ENCODE data around the gene VAT1L. TPM values are rescaled to one million over a fixed set of nuclear protein-coding genes. Genes with fewer than 3 reads are reported as not detected.
"Not testable (repeated sequence)": the region's sequence is repeated elsewhere in the genome, so short reads cannot be mapped to it uniquely, and the experiment has no call there.

VAT1L gene
- total RNA-seq, 1 donor from 2014 or later, result 58.0 TPM

DNA sequence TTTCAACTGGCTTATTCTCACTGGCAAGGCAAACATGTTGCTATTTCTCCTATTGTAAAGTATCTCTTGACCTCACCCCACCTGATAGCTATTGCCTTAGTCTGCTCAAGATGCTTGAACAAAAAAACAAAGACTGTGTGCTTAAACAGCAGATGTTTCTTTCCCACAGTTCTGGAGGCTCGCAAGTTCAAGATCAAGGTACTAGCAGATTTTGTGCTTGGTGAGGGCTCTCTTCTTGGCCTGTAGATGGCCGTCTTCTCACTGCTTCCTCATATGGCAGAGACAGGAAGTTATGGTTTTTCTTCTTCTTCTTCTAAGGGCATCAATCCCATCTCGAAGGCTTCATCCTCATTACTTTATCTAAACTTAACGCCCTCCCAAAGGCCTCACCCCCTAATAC, 124.3 kb downstream of the VAT1L start:
- DNase-seq (ENCODE audit: low spot score), result no peak

- peak; percentile 73 for DNase-seq (ENCODE audit: low spot score)
These were observed 125.4 kb downstream of the VAT1L start for GRCh38 chr16:77913738-77914253.

GRCh38 chr16:77916111-77916510, 127.7 kb downstream of the VAT1L start:
- DNase-seq (ENCODE audit: low spot score), result no peak

GRCh38 chr16:77917971-77918370, 129.6 kb downstream of the VAT1L start:
- no peak for DNase-seq (ENCODE audit: low spot score)

GRCh38 chr16:77918809-77919707, 130.7 kb downstream of the VAT1L start:
- DNase-seq (ENCODE audit: low spot score), result peak; percentile 35

DNA sequence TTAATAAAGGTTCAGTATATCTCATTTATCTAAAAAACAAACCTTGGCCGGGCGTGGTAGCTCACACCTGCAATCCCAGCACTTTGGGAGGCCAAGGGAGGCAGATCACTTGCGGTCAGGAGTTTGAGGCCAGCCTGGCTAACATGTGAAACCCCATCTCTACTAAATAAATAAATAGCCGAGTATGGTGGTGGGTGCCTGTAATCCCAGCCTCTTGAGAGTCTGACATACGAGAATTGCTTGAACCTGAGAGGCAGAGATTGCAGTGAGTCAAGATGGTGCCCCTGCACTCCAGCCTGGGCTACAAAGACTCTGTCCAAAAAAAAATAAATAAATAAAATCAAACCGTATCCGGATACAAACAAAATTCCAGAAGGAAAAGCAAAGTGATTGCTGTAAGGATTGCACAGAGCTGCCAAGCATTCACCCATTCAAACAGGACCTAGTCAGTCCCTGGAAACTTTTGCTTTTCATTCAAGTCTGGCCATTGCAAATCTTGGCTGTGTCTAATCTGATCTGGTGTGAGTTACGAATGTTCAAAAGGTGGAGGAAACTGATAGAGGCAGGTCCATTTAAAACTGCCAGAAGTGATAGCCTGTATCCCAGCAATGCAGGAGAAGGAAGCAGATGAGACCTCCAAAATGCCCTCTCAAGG, 131.5 kb downstream of the VAT1L start:
- no peak for DNase-seq (ENCODE audit: low spot score)

DNA sequence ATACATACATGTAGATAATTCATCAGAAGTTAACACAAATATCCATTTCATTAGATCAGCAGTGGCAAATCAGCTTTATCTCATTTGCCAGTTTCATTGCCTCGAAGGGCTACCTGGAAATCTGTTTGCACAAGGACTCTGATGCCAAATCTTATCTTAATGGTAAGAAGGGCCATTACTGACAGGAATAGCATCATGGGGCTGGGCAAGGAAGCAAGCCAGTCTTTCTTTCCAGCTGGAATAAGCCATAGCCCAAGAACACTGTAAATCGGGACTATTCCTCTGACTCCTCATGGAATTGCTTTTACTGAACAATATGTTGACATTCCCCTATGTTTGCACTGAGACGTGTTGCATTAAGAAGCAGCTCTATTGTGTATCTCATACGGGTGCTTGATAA, 132.6 kb downstream of the VAT1L start:
- no peak for DNase-seq (ENCODE audit: low spot score)

GRCh38 chr16:77922228-77922754, 133.9 kb downstream of the VAT1L start:
- DNase-seq (ENCODE audit: low spot score), result no peak

GRCh38 chr16:77925531-77925930, 137.2 kb downstream of the VAT1L start:
- no peak for DNase-seq (ENCODE audit: low spot score)

- DNase-seq (ENCODE audit: low spot score), result no peak
These were observed 139.7 kb downstream of the VAT1L start for GRCh38 chr16:77928096-77928495.

- DNase-seq (ENCODE audit: low spot score), result no peak
These were observed 140.6 kb downstream of the VAT1L start for GRCh38 chr16:77929004-77929403.

DNA sequence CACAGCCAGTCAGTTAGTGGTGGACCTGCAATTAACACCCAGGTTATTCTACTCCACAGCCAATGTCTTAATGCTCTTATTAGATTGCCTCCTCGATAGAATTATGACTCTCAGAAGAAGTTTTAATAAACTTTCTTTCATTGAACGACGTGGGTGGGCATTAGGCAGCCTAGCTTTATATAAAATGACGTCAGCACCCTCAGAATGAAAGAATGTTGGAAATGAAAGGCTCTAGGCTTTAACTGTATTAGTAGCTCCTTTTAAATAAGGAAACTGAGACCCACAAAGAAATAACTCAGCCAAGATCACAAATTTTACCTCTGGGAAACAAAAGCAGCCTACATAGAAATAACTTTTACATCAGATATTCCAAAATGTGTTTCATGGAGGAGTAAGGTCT, 142.7 kb downstream of the VAT1L start:
- peak; percentile 17 for DNase-seq (ENCODE audit: low spot score)

GRCh38 chr16:77937473-77938149, 149.2 kb downstream of the VAT1L start:
- peak; percentile 29 for DNase-seq (ENCODE audit: low spot score)

DNA sequence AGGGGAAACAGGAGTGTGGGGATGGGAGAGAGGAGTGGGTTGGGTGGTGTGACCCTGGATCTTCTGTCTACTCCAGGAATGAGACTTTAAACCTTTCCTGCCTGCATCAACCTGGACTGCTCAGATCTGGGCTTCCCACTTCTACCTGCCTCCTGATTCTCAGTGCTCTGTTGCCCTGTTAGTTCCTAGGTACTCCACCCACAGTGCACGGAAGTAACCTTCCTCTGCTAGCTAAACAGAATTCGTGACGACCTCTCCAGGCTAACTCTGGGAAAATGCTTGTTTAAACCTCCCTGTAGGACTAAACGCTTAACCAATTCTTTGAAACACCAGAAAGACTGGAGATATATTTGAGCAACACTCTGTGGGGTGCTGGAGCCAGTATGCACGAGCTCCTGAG, 150.5 kb downstream of the VAT1L start:
- DNase-seq (ENCODE audit: low spot score), result no peak

DNA sequence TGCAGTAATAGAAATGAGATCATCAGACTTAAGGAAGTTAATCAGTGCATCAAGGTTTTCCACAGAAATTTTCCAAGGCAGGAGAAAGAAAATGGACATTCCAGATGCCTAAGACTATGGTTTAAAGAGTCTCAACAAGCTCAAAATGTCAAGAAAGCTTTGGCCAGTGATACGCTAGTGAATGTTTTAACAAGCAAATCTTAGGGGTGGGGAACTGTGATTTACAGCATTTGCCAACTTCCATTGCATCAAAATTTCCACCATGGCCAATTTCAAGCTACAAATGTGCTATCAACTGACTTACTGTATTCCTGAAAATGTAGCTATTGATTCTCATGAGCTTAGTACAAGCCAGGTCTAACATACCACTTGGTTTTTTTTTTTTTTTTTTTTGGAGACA, 151.6 kb downstream of the VAT1L start:
- peak; percentile 91 for DNase-seq (ENCODE audit: low spot score)

- DNase-seq (ENCODE audit: low spot score), result no peak
These were observed 155.4 kb downstream of the VAT1L start for GRCh38 chr16:77943801-77944200.

GRCh38 chr16:77944631-77945030, 156.3 kb downstream of the VAT1L start:
- DNase-seq (ENCODE audit: low spot score), result no peak

GRCh38 chr16:77945126-77945525, 156.8 kb downstream of the VAT1L start:
- peak; percentile 32 for DNase-seq (ENCODE audit: low spot score)

DNA sequence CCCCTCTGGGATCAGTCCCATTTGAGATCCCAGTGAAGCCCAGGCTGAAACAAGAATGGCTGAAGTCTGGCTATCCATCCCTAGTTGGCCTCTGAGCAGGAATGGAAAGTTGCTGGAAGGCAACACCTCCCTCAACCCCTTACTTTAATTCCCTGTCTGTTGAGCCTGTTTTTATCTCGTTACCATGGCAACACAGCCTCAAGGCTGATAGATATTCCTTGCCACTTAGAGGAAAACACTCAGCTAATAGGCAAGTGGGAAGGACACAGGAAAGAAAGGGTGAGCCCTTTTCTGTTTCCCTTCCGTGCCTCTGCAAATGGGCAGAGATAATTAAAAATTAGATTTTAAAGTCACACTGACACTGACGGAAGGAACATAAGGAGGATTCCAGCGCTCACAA, 158.5 kb downstream of the VAT1L start:
- DNase-seq (ENCODE audit: low spot score), result peak; percentile 91

- DNase-seq (ENCODE audit: low spot score), result not testable (repeated sequence)
These were observed 159.2 kb downstream of the VAT1L start for GRCh38 chr16:77947590-77947989.

GRCh38 chr16:77948835-77949234, 160.5 kb downstream of the VAT1L start:
- no peak for DNase-seq (ENCODE audit: low spot score)

GRCh38 chr16:77949445-77949844, 161.1 kb downstream of the VAT1L start:
- no peak for DNase-seq (ENCODE audit: low spot score)

Data from umbilical cord (tissue), 2 donors.